H1 (cell line): ENCODE results near the gene PCDH9. TPM values are rescaled to one million over a fixed set of nuclear protein-coding genes. Genes with fewer than 3 reads are reported as not detected.

Experiments
- CTCF ChIA-PET: fragments of 300-600 bp; sonication (Branson Sonifier 250); formaldehyde crosslinking; loops from one replicate; lab custom pipeline; 2021; ENCODE audit not compliant: partially characterized antibody; lab: Charles Lee
- POLR2A ChIA-PET: fragments of 300-600 bp; sonication (Branson Sonifier 250); formaldehyde crosslinking; loops from one replicate; lab custom pipeline; 2021; ENCODE audit warnings: inconsistent platforms; ENCODE audit not compliant: partially characterized antibody; lab: Charles Lee
- DNase-seq, 2 experiments: peaks; one replicate each; pipeline versions ENCODE4 v3.0.0 to v3.0.0-alpha.2; 2010 to 2022; ENCODE audit warnings: low spot score in 2 of 2, low read depth in 1 of 2, mixed read lengths in 1 of 2
- FAIRE-seq: peaks from 2 replicates; lab custom pipeline; 2011; peaks lifted over from hg19 to GRCh38; lab: Jason Lieb, UNC
- H2AFZ ChIP-seq: 2 replicates; pipeline ENCODE4 v1.8.1; 2012; ENCODE audit warnings: low read length, inconsistent platforms
- H2AK5ac ChIP-seq: 2 replicates; pipeline ENCODE4 v1.6.1; 2013; ENCODE audit warnings: low read depth, low read length
- H2BK120ac ChIP-seq: replicated peaks from 2 replicates; pipeline ENCODE3; 2013; ENCODE audit warnings: low read depth, low read length, inconsistent platforms
- H2BK12ac ChIP-seq: 2 replicates; pipeline ENCODE4 v1.6.1; 2013; ENCODE audit warnings: low read depth, low read length
- H2BK15ac ChIP-seq: 2 replicates; pipeline ENCODE4 v1.6.1; 2013; ENCODE audit warnings: low read length
- H2BK20ac ChIP-seq: 2 replicates; pipeline ENCODE4 v1.6.1; 2013; ENCODE audit warnings: low read length
- H2BK5ac ChIP-seq: 2 replicates; pipeline ENCODE4 v1.6.1; 2013; ENCODE audit warnings: low read depth, low read length
- H3K14ac ChIP-seq: 2 replicates; pipeline ENCODE4 v1.6.1; 2013; ENCODE audit warnings: inconsistent platforms; ENCODE audit not compliant: insufficient read length
- H3K18ac ChIP-seq: 2 replicates; pipeline ENCODE4 v1.6.1; 2013; ENCODE audit warnings: low read length; ENCODE audit errors: extremely low read depth
- H3K23ac ChIP-seq: 2 replicates; pipeline ENCODE4 v1.6.1; 2013; ENCODE audit warnings: inconsistent platforms; ENCODE audit not compliant: insufficient read length
- H3K23me2 ChIP-seq: 2 replicates; pipeline ENCODE4 v1.6.1; 2013; ENCODE audit warnings: low read depth, low read length
- H3K27ac ChIP-seq: 2 replicates; pipeline ENCODE4 v1.6.1; 2011; ENCODE audit warnings: low read depth, low read length, inconsistent platforms
- H3K27me3 ChIP-seq, 4 experiments: replicated peaks in 1 of 4; 1 replicate in 1 of 4; 2 replicates in 3 of 4; pipeline versions ENCODE4 v1.6.1 to v1.8.1; 2011 to 2013; ENCODE audit warnings: low read length in 3 of 4, mild to moderate bottlenecking in 3 of 4, inconsistent platforms in 2 of 4, mixed read lengths in 2 of 4, moderate library complexity in 1 of 4; ENCODE audit not compliant: control insufficient read depth in 3 of 4, insufficient read depth in 3 of 4; ENCODE audit errors: extremely low read depth in 1 of 4
- H3K36me3 ChIP-seq, 4 experiments: 2 replicates each; pipeline versions ENCODE4 v1.6.1 to v1.8.1; 2011 to 2013; ENCODE audit warnings: mild to moderate bottlenecking in 4 of 4, low read length in 3 of 4, moderate library complexity in 2 of 4, control low read depth in 1 of 4, inconsistent platforms in 1 of 4; ENCODE audit not compliant: insufficient read depth in 4 of 4, control insufficient read depth in 2 of 4
- H3K4ac ChIP-seq: replicated peaks from 2 replicates; pipeline ENCODE3; 2013; ENCODE audit warnings: low read length, low read depth, mixed read lengths, inconsistent platforms; ENCODE audit not compliant: insufficient read length
- H3K4me1 ChIP-seq, 4 experiments: replicated peaks in 1 of 4; 1 replicate in 1 of 4; 2 replicates in 3 of 4; pipeline versions ENCODE4 v1.6.1 to v1.8.1; 2011 to 2013; ENCODE audit warnings: low read length in 3 of 4, inconsistent platforms in 2 of 4, mixed read lengths in 1 of 4; ENCODE audit not compliant: insufficient read depth in 4 of 4, control insufficient read depth in 3 of 4
- H3K4me2 ChIP-seq, 2 experiments: 2 replicates each; pipeline versions ENCODE4 v1.6.1 to v1.8.1; 2011 to 2013; ENCODE audit warnings: low read depth in 2 of 2, low read length in 2 of 2, control low read depth in 1 of 2, inconsistent platforms in 1 of 2, mild to moderate bottlenecking in 1 of 2; ENCODE audit not compliant: insufficient read depth in 1 of 2
- H3K4me3 ChIP-seq, 4 experiments: fragments of 200-600, 300-600 bp in 1 of 4; sonication (generic), shearing (Covaris generic), sonication (Bioruptor Twin) in 1 of 4; 2 replicates each; pipeline versions ENCODE4 v1.5.1 to v1.8.1; 2011 to 2016; ENCODE audit warnings: low read length in 4 of 4, low read depth in 3 of 4, control low read depth in 2 of 4, inconsistent platforms in 2 of 4, mild to moderate bottlenecking in 2 of 4, mixed read lengths in 1 of 4, moderate library complexity in 1 of 4; ENCODE audit not compliant: insufficient read depth in 2 of 4; ENCODE audit errors: extremely low read depth in 1 of 4
- H3K56ac ChIP-seq: replicated peaks from 2 replicates; pipeline ENCODE3; 2013; ENCODE audit warnings: low read depth, mild to moderate bottlenecking, mixed read lengths, low read length, inconsistent platforms; ENCODE audit not compliant: insufficient read length
- H3K79me1 ChIP-seq: 2 replicates; pipeline ENCODE4 v1.6.1; 2013; ENCODE audit warnings: low read depth, low read length, control low read depth
- H3K79me2 ChIP-seq, 2 experiments: 2 replicates each; pipeline versions ENCODE4 v1.6.1 to v1.8.1; 2012 to 2013; ENCODE audit warnings: low read length in 2 of 2, mild to moderate bottlenecking in 2 of 2, inconsistent platforms in 1 of 2; ENCODE audit not compliant: insufficient read depth in 2 of 2, control insufficient read depth in 1 of 2
- H3K9ac ChIP-seq, 4 experiments: replicated peaks in 1 of 4; 1 replicate in 1 of 4; 2 replicates in 3 of 4; pipeline versions ENCODE4 v1.6.1 to v1.8.1; 2011 to 2013; ENCODE audit warnings: low read depth in 3 of 4, low read length in 3 of 4, control low read depth in 2 of 4, mild to moderate bottlenecking in 2 of 4, moderate library complexity in 2 of 4, inconsistent platforms in 1 of 4; ENCODE audit errors: extremely low read depth in 1 of 4
- H3K9me3 ChIP-seq, 2 experiments: 2 replicates each; pipeline versions ENCODE4 v1.6.1 to v1.8.1; 2012 to 2013; ENCODE audit warnings: mild to moderate bottlenecking in 2 of 2, moderate library complexity in 2 of 2, control low read depth in 1 of 2, inconsistent platforms in 1 of 2, low read depth in 1 of 2, low read length in 1 of 2, mixed read lengths in 1 of 2; ENCODE audit not compliant: insufficient read depth in 2 of 2
- H4K20me1 ChIP-seq, 2 experiments: replicated peaks in 1 of 2; 2 replicates each; pipeline versions ENCODE3 to v1.8.1; 2011 to 2013; ENCODE audit warnings: inconsistent platforms in 2 of 2, low read length in 2 of 2, mild to moderate bottlenecking in 1 of 2; ENCODE audit not compliant: insufficient read depth in 2 of 2, control insufficient read depth in 1 of 2
- H4K5ac ChIP-seq: 2 replicates; pipeline ENCODE4 v1.6.1; 2013; ENCODE audit warnings: low read length, low read depth, mixed read lengths, inconsistent platforms; ENCODE audit not compliant: insufficient read length
- H4K8ac ChIP-seq: 2 replicates; pipeline ENCODE4 v1.8.0; 2013; ENCODE audit warnings: mild to moderate bottlenecking, moderate library complexity, low read length, inconsistent platforms; ENCODE audit not compliant: insufficient read depth; ENCODE audit errors: extremely low read depth
- H4K91ac ChIP-seq: replicated peaks from 2 replicates; pipeline ENCODE3; 2013; ENCODE audit warnings: low read length, mixed read lengths, inconsistent platforms; ENCODE audit not compliant: insufficient read length
- CEBPB ChIP-seq: IDR thresholded peaks from 2 replicates; pipeline ENCODE4 v1.6.1; 2012; ENCODE audit warnings: low read depth, low read length
- TAF1 ChIP-seq: IDR thresholded peaks from 2 replicates; pipeline ENCODE4 v1.6.1; 2011; ENCODE audit warnings: mild to moderate bottlenecking, low read depth, low read length
- TEAD4 ChIP-seq: IDR thresholded peaks from 2 replicates; pipeline ENCODE4 v1.6.1; 2012; ENCODE audit warnings: low read depth, low read length, inconsistent platforms, mixed read lengths
- polyA plus RNA-seq, 7 experiments: library from polyadenylated mRNA; depleted of rRNA in 3 of 7; stranded (reverse) in 5 of 7; unstranded in 2 of 7; fragments of >200 nt in 5 of 7; fragments of 200-250 nt in 2 of 7; gene quantifications; 1 replicate in 5 of 7; 2 replicates in 1 of 7; 4 replicates in 1 of 7; pipeline versions ENCODE4 v1.2.1 to v1.2.3, GENCODE V29; 2011 to 2013; ENCODE audit warnings: missing spikeins in 2 of 7, mixed read lengths in 2 of 7
- total RNA-seq: library from RNA; stranded (reverse); fragmentation: NEBNext Ultra II Directional; extraction: Animal tissue kit (Norgen Biotek cat#: 25700); gene quantifications from 2 replicates; pipeline ENCODE4 v1.2.1, GENCODE V29; 2021
- TF ChIP-seq, protein P1 (sequence below): IDR thresholded peaks from 2 replicates; pipeline ENCODE4 v1.6.1; 2012; ENCODE audit warnings: low read length, inconsistent platforms

The PCDH9 gene
- total and polyA plus RNA-seq, 2 of the 8 experiments (the other 6 are each of a cell fraction or from before 2014, with no cell fraction given): 0.12 to 0.60 TPM

DNA sequence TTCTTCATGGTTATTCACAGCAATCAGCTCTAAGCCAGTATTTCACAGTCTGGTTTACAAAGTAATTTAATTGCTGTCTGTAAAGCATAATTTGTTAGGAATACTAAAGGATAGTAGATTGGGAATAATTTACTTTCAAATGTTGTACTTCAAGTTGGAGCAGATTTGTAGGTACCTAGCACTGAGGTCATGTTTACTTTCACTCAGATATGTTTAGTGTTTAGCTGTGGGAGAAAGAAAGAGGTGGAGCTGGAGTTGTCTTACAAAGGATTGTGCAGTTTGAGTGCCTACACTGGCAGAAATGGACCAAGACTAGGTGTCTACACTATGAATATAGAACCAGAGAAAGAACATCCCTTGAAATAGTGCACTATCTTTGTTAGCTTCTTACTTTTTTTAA, 464.6 kb downstream of the PCDH9 start:
- Histone ChIP-seq H3K79me1 (no peaks in the 10 kb centered on the region), H3K23ac (no peak overlapping the region), H2BK5ac (no peak overlapping the region), H2BK12ac (no peak overlapping the region), H3K14ac (no peak overlapping the region), H3K79me2 (no peaks in the 10 kb centered on the region), H4K5ac (no peak overlapping the region), H3K4me1 (no peaks in the 10 kb centered on the region), H3K4me2 (no peak overlapping the region), H4K91ac (no peak overlapping the region), H3K56ac (no peak overlapping the region), H2AFZ (no peak overlapping the region), H4K8ac (no peak overlapping the region), H3K18ac (no peak overlapping the region), H3K36me3 (no peaks in the 10 kb centered on the region), H2BK120ac (no peak overlapping the region), H2BK15ac (no peak overlapping the region), H2BK20ac (no peak overlapping the region), H3K4me3 (no peak overlapping the region), H4K20me1 (no peaks in the 10 kb centered on the region), H3K9ac (no peak overlapping the region), H3K23me2 (no peaks in the 10 kb centered on the region), H3K27me3 (no peaks in the 10 kb centered on the region), H2AK5ac (no peak overlapping the region), H3K27ac (no peak overlapping the region), H3K4ac (no peak overlapping the region), H3K9me3 (peaks cover 0 to 12% of the 10 kb centered on the region in 2 experiments; a peak in 2 of 4 replicates)
- TF ChIP-seq TEAD4 (no peak), CEBPB (no peak), TAF1 (no peak)
- TF ChIP-seq, protein P1, sequence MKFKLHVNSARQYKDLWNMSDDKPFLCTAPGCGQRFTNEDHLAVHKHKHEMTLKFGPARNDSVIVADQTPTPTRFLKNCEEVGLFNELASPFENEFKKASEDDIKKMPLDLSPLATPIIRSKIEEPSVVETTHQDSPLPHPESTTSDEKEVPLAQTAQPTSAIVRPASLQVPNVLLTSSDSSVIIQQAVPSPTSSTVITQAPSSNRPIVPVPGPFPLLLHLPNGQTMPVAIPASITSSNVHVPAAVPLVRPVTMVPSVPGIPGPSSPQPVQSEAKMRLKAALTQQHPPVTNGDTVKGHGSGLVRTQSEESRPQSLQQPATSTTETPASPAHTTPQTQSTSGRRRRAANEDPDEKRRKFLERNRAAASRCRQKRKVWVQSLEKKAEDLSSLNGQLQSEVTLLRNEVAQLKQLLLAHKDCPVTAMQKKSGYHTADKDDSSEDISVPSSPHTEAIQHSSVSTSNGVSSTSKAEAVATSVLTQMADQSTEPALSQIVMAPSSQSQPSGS: no peak
- FAIRE-seq (no peak), DNase-seq (no peak)
- ChIA-PET POLR2A (no interaction called here), CTCF (no interaction called here)
